Measurements from ENCODE around the gene SLC39A6.

Gene SLC39A6

GRCh38 chr18:36155851-36156757 is 27.0 kb upstream of the SLC39A6 start:
- no peak for ATAC-seq
- TF ChIP-seq ESRRG (CRISPR knock-in tag; IDR thresholded peaks at IDR 0.05) = no peak
- TF ChIP-seq TSHZ2 (CRISPR knock-in tag; IDR thresholded peaks at IDR 0.05) = no peak
- TF ChIP-seq ZNF8 (CRISPR knock-in tag; IDR thresholded peaks at IDR 0.05) = no peak
- no peak for TF ChIP-seq CSDC2 (CRISPR knock-in tag; IDR thresholded peaks at IDR 0.05)
- no peak for TF ChIP-seq OSR1 (CRISPR knock-in tag; IDR thresholded peaks at IDR 0.05)
- TF ChIP-seq CREB5 (CRISPR knock-in tag; IDR thresholded peaks at IDR 0.05; ENCODE audit: low read depth) = no peak
- no peak for TF ChIP-seq ARNTL (CRISPR knock-in tag; IDR thresholded peaks at IDR 0.05; ENCODE audit: borderline replicate concordance, low read depth)
- no peak for TF ChIP-seq BACH2 (CRISPR knock-in tag; IDR thresholded peaks at IDR 0.05; ENCODE audit: borderline replicate concordance)
- no peak for TF ChIP-seq ZC3H10 (CRISPR knock-in tag; IDR thresholded peaks at IDR 0.05)
- no peak for TF ChIP-seq TCF4 (CRISPR knock-in tag; IDR thresholded peaks at IDR 0.05; ENCODE audit: borderline replicate concordance)
- no peak for TF ChIP-seq POU6F1 (CRISPR knock-in tag; IDR thresholded peaks at IDR 0.05; ENCODE audit: borderline replicate concordance, low read depth)
- no peak for TF ChIP-seq ZNF70 (CRISPR knock-in tag; IDR thresholded peaks at IDR 0.05)
- no peak for TF ChIP-seq ZFP30 (CRISPR knock-in tag; IDR thresholded peaks at IDR 0.05)
- TF ChIP-seq PATZ1 (CRISPR knock-in tag; IDR thresholded peaks at IDR 0.05; ENCODE audit: borderline replicate concordance) = no peak
- TF ChIP-seq SNAI2 (CRISPR knock-in tag; IDR thresholded peaks at IDR 0.05) = no peak
- no peak for TF ChIP-seq CSRNP3 (CRISPR knock-in tag; IDR thresholded peaks at IDR 0.05)
- TF ChIP-seq ISL1 (CRISPR knock-in tag; IDR thresholded peaks at IDR 0.05) = no peak
- no peak for TF ChIP-seq GLIS3 (CRISPR knock-in tag; IDR thresholded peaks at IDR 0.05)
- no peak for TF ChIP-seq TOX (CRISPR knock-in tag; IDR thresholded peaks at IDR 0.05; ENCODE audit: borderline replicate concordance)
- TF ChIP-seq ZFP3 (CRISPR knock-in tag; IDR thresholded peaks at IDR 0.05) = no peak

- ATAC-seq = no peak
- TF ChIP-seq RARB (CRISPR knock-in tag; IDR thresholded peaks at IDR 0.05) = no peak
- no peak for TF ChIP-seq ZNF565 (CRISPR knock-in tag; conservative IDR thresholded peaks at IDR 0.05; ENCODE audit: low read depth)
- no peak for TF ChIP-seq TOX (CRISPR knock-in tag; IDR thresholded peaks at IDR 0.05; ENCODE audit: borderline replicate concordance)
- TF ChIP-seq TSHZ2 (CRISPR knock-in tag; IDR thresholded peaks at IDR 0.05) = no peak
- no peak for TF ChIP-seq ZNF8 (CRISPR knock-in tag; IDR thresholded peaks at IDR 0.05)
- no peak for TF ChIP-seq GLIS3 (CRISPR knock-in tag; IDR thresholded peaks at IDR 0.05)
- TF ChIP-seq ARNTL (CRISPR knock-in tag; IDR thresholded peaks at IDR 0.05; ENCODE audit: borderline replicate concordance, low read depth) = no peak
- no peak for TF ChIP-seq PPARA (CRISPR knock-in tag; IDR thresholded peaks at IDR 0.05; ENCODE audit: borderline replicate concordance)
- no peak for TF ChIP-seq PATZ1 (CRISPR knock-in tag; IDR thresholded peaks at IDR 0.05; ENCODE audit: borderline replicate concordance)
- no peak for TF ChIP-seq ZNF70 (CRISPR knock-in tag; IDR thresholded peaks at IDR 0.05)
- TF ChIP-seq SNAI2 (CRISPR knock-in tag; IDR thresholded peaks at IDR 0.05) = no peak
- no peak for TF ChIP-seq OSR1 (CRISPR knock-in tag; IDR thresholded peaks at IDR 0.05)
- no peak for TF ChIP-seq CSDC2 (CRISPR knock-in tag; IDR thresholded peaks at IDR 0.05)
Observed at GRCh38 chr18:36153771-36154170, 24.6 kb upstream of the SLC39A6 start.
